Panc1 (cell line): ENCODE measurements around the gene NT5DC2. TPM values are rescaled to one million over a fixed set of nuclear protein-coding genes. Genes with fewer than 3 reads are reported as not detected.

Source experiments
- ATAC-seq: fragments of 200-7000 bp; cut with Tn5 transposase; 2 replicates; pipeline ENCODE4 v1.9.1; 2020; ENCODE audit warnings: mild to moderate bottlenecking, moderate library complexity
- BruUV-seq: library from RNA; stranded (reverse); fragments of 400-500 nt; replicated peaks from 2 replicates; lab custom pipeline; 2021; lab: Mats Ljungman, UMichigan
- CTCF ChIA-PET: fragments of 300-600 bp; sonication (Branson Sonifier 250); formaldehyde crosslinking; loops from one replicate; lab custom pipeline; 2022; ENCODE audit warnings: antibody characterized with exemption; lab: Charles Lee
- POLR2A ChIA-PET: fragments of 300-600 bp; sonication (Branson Sonifier 250); formaldehyde crosslinking; loops from one replicate; lab custom pipeline; 2022; ENCODE audit warnings: antibody characterized with exemption; lab: Charles Lee
- DNase-seq: peaks from one replicate; pipeline ENCODE4 v3.0.0-alpha.2; 2010; ENCODE audit warnings: low read depth, low spot score
- H3K27ac ChIP-seq: 2 replicates; pipeline ENCODE4 v1.5.1; 2011; ENCODE audit warnings: mild to moderate bottlenecking, low read length, inconsistent platforms
- H3K27me3 ChIP-seq: fragments of 200-500 bp; sonication (Bioruptor generic); 2 replicates; pipeline ENCODE4 v1.6.0; 2014; ENCODE audit warnings: low read length, inconsistent platforms; ENCODE audit not compliant: control insufficient read depth, insufficient read depth
- H3K36me3 ChIP-seq: fragments of 200-500 bp; sonication (Bioruptor generic); 2 replicates; pipeline ENCODE4 v1.5.1; 2014; ENCODE audit warnings: inconsistent platforms, mild to moderate bottlenecking, low read length, moderate library complexity; ENCODE audit not compliant: control insufficient read depth, insufficient read depth
- H3K4me1 ChIP-seq: 2 replicates; pipeline ENCODE4 v1.5.1; 2011; ENCODE audit warnings: inconsistent platforms, mild to moderate bottlenecking, low read length, moderate library complexity; ENCODE audit not compliant: control insufficient read depth, insufficient read depth
- H3K4me3 ChIP-seq, 2 experiments: 2 replicates each; pipeline ENCODE4 v1.5.1; 2011 to 2012; ENCODE audit warnings: low read depth in 2 of 2, low read length in 2 of 2, mild to moderate bottlenecking in 2 of 2, inconsistent platforms in 1 of 2, moderate library complexity in 1 of 2
- H3K9me3 ChIP-seq: fragments of 200-500 bp; sonication (Bioruptor generic); 2 replicates; pipeline ENCODE4 v1.5.1; 2014; ENCODE audit warnings: low read depth, mild to moderate bottlenecking, inconsistent platforms, low read length, moderate library complexity; ENCODE audit not compliant: control insufficient read depth, insufficient read depth
- CTCF ChIP-seq: fragments of 450-650 bp; IDR thresholded peaks from 2 replicates; pipeline ENCODE4 v1.5.1; 2017; ENCODE audit warnings: mild to moderate bottlenecking
- POLR2AphosphoS5 ChIP-seq: IDR thresholded peaks from 2 replicates; pipeline ENCODE4 v1.6.1; 2012; ENCODE audit warnings: mild to moderate bottlenecking, low read depth, low read length, moderate library complexity
- REST ChIP-seq, 2 experiments: IDR thresholded peaks; 2 replicates each; pipeline ENCODE4 v1.6.1; 2011 to 2012; ENCODE audit warnings: low read depth in 2 of 2, control low read depth in 1 of 2, low read length in 1 of 2, mild to moderate bottlenecking in 1 of 2, moderate library complexity in 1 of 2; ENCODE audit not compliant: insufficient read depth in 1 of 2
- SIN3A ChIP-seq: IDR thresholded peaks from 2 replicates; pipeline ENCODE4 v1.6.1; 2012; ENCODE audit warnings: low read depth, mild to moderate bottlenecking, low read length, moderate library complexity, borderline replicate concordance; ENCODE audit not compliant: insufficient read depth
- TCF7L2 ChIP-seq: IDR thresholded peaks from 2 replicates; pipeline ENCODE4 v1.6.1; 2011; ENCODE audit warnings: mild to moderate bottlenecking, low read depth, low read length, inconsistent platforms
- in situ Hi-C: cut with HindIII; loops from 2 replicates; pipeline ENCODE4 v1.10.0; 2016; ENCODE audit warnings: low sequenced_read_pairs, low pct_unique_long_range_greater_than_20kb
- intact Hi-C: fragments of 100-400 bp; cut with micrococcal nuclease; formaldehyde crosslinking; loops from one replicate; pipeline ENCODE4 v1.10.0; 2022; ENCODE audit not compliant: unreplicated experiment
- total RNA-seq: library from RNA; stranded (reverse); gene quantifications from one replicate; pipeline ENCODE4 v1.2.1, GENCODE V29; 2021; ENCODE audit not compliant: unreplicated experiment

NT5DC2 gene
- total RNA-seq, 1 experiment from 2014 or later, result 137 TPM

DNA sequence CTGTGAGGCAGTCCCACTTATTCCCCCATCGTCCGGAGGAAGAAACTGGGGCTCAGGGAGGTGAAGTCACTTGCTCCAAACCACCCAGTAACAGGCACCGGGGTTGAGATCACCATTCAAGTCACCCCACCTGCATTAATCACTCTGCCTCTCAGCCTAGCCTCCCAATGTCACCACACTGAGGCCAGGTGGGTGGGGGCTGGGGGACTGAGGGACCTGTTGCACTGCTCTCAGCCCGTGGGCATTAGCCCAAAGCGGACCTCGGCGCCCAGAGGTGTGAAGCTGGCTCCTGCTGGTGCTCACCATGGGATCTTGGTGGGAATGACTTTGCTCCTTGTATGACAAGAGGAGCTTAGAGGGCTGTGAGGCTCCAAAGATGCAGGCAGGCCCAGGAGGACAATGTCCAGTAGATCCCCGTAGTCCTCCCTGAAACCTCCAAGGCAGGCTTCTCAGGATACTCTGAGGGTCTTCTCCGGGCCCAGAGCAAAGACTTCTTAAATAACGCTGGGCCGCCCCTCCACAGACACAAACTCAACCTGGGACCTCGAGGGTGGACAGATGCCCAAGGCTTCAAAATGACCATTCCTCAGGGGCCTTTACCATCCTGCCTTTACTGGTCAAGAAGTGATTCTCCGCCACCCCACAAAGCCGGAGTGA, 1.7 kb downstream of the NT5DC2 start:
- BruUV-seq, result TSS peak; percentile 69
- Histone ChIP-seq H3K4me1 (peaks cover 21% of the 10 kb centered on the region), H3K27ac (no peak overlapping the region), H3K36me3 (no peaks in the 10 kb centered on the region; the same call in 1 of the 2 replicates), H3K9me3 (no peaks in the 10 kb centered on the region), H3K4me3 (peak overlapping the region; percentile 55 to 63), H3K27me3 (no peaks in the 10 kb centered on the region)
- no peak for DNase-seq
- TF ChIP-seq TCF7L2 (no peak), CTCF (no peak), REST (IDR thresholded peaks at IDR 0.05; ENCODE audit: insufficient read depth in 1 of 2, low read depth in 2 of 2, low read length in 1 of 2) (no peak), SIN3A (no peak), POLR2AphosphoS5 (no peak)
- POLR2A ChIA-PET, result no interaction called here
- CTCF ChIA-PET, result no interaction called here
- no peak for ATAC-seq
- in situ Hi-C loops (no loop called here), intact Hi-C loops (no loop called here)

- TF ChIP-seq TCF7L2 (no peak), REST (IDR thresholded peaks at IDR 0.05; ENCODE audit: insufficient read depth in 1 of 2, low read depth in 2 of 2, low read length in 1 of 2) (no peak)
- H3K27ac ChIP-seq, result no peak overlapping the region
- intact Hi-C loops, result no loop called here
- peaks cover 21% of the 10 kb centered on the region for H3K4me1 ChIP-seq
- no peak for ATAC-seq
- no peak for DNase-seq
- ChIA-PET POLR2A (no interaction called here), CTCF (no interaction called here)
- H3K4me3 ChIP-seq, result no peak overlapping the region
- no peaks in the 10 kb centered on the region for H3K27me3 ChIP-seq
- no TSS peak for BruUV-seq
- in situ Hi-C loops, result no loop called here
- H3K9me3 ChIP-seq, result no peaks in the 10 kb centered on the region
- no peaks in the 10 kb centered on the region; the same call in 1 of the 2 replicates for H3K36me3 ChIP-seq
Observed at GRCh38 chr3:52530918-52531826, 2.5 kb downstream of the NT5DC2 start.
